ENCODE results near the gene PPY. TPM values are rescaled to one million over a fixed set of nuclear protein-coding genes. Genes with fewer than 3 reads are reported as not detected.

PPY gene
- total RNA-seq, 1 donor, result not detected

DNA sequence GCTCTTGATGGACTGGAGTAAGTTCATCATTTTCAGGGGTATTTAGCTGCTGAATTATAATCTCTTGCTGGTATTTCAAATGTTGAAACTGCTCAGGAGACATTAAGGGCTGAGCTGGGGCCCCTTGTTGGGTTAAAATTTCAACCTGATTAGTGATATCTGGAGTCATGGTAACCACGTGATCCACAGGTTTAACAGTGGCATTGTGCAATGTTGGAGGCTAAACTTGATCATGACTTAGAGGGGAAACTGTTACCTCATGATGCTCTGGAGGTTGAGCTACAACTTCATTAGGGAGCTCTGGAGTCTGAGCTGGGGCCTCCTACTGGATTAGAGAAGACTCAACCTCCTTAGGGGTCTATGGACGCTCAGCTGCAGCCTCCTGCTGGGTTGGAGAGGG, 17.7 kb downstream of the PPY start:
- TF ChIP-seq, protein P1, sequence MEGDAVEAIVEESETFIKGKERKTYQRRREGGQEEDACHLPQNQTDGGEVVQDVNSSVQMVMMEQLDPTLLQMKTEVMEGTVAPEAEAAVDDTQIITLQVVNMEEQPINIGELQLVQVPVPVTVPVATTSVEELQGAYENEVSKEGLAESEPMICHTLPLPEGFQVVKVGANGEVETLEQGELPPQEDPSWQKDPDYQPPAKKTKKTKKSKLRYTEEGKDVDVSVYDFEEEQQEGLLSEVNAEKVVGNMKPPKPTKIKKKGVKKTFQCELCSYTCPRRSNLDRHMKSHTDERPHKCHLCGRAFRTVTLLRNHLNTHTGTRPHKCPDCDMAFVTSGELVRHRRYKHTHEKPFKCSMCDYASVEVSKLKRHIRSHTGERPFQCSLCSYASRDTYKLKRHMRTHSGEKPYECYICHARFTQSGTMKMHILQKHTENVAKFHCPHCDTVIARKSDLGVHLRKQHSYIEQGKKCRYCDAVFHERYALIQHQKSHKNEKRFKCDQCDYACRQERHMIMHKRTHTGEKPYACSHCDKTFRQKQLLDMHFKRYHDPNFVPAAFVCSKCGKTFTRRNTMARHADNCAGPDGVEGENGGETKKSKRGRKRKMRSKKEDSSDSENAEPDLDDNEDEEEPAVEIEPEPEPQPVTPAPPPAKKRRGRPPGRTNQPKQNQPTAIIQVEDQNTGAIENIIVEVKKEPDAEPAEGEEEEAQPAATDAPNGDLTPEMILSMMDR (IDR thresholded peaks at IDR 0.05; ENCODE audit: insufficient read depth, low read length), result no peak
- no peak overlapping the region for H3K4me3 ChIP-seq (ENCODE audit: low read depth, low read length)
- no peak for DNase-seq (ENCODE audit: low read depth)

DNA sequence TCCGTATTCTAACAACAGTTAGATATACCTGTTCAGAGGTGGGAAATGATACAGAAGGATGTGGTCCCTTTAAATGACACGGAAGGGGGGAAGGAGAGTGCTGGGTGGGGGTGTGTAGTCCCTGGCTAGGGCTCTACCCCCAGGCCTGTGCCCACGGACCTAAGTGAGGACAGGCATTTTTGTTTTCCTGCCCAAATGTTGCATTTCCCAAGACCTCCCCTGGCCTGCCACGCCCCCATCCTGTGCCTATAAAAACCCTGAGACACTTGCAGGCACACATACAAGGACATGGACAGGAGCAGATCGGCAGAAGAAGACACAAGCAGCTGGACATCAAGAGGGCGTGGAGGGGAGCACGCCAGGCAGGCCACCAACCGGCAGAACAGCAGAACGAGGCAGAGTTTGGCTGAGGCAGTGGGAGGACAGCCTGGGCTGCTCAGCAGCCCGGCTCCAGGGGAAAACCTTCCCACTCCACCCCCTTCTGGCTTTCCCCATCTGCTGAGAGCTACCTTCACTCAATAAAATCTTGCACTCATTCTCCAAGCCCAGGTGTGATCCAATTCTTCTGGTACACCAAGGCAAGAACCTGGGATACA, 21.7 kb downstream of the PPY start:
- TF ChIP-seq, protein P1 (IDR thresholded peaks at IDR 0.05; ENCODE audit: insufficient read depth, low read length), result no peak
- no peak for DNase-seq (ENCODE audit: low read depth)
- no peak overlapping the region for H3K4me3 ChIP-seq (ENCODE audit: low read depth, low read length)

DNA sequence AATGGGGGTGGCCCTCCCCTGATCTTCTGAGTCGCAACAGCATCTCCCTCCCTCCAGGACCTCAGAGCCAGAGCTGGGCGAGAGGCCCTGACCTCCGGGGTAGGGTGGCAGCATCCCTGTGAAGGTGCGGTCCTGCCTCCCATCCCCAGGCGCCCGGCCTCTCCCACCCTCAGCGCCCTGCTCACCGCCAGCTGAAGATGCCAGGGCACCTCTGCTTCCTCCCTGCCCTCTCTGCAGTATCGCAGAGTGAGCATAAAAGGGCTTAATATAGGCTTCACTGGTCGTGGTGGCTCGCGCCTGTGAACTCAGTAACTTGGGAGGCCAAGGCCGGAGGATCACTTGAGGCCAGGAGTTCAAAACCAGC, 24.3 kb downstream of the PPY start:
- no peak overlapping the region for H3K4me3 ChIP-seq (ENCODE audit: low read depth, low read length)
- TF ChIP-seq, protein P1 (IDR thresholded peaks at IDR 0.05; ENCODE audit: insufficient read depth, low read length), result no peak
- no peak for DNase-seq (ENCODE audit: low read depth)

DNA sequence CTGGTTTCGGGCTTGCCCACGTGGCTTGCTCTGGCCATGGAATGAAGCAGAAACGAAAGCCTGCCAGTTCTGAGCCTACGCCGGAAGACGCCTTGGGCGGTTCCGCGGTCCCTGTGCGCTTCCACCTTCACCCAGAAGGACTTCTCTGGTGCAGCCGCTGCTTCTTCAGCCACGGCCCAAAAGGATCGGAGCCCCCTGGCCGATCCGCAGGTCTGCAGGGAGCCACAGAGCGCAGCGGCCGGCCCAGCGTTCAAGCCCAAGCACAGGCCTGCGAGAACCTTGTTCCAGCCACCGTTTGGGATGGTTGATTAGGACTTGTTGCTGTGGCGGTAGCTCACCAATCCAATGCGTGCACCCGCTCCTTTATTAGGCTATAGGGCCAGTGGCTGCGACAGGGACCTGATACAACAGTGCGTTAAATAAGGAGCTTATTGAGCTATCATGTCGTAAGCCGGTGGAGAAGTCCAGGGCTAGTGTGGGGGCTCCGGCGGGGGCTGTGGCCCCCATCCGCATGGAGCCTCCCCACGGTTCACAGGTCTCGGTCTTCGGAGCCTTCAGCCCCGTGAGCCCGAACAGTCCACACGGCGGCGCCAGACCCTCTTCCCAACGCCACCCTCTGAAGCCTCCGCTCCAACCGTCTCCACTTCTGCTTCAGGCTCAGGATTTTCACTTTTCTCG, 24.8 kb downstream of the PPY start:
- TF ChIP-seq, protein P1 (IDR thresholded peaks at IDR 0.05; ENCODE audit: insufficient read depth, low read length), result peak; percentile 60
- no peak overlapping the region for H3K4me3 ChIP-seq (ENCODE audit: low read depth, low read length)
- peak; percentile 19 for DNase-seq (ENCODE audit: low read depth)

DNA sequence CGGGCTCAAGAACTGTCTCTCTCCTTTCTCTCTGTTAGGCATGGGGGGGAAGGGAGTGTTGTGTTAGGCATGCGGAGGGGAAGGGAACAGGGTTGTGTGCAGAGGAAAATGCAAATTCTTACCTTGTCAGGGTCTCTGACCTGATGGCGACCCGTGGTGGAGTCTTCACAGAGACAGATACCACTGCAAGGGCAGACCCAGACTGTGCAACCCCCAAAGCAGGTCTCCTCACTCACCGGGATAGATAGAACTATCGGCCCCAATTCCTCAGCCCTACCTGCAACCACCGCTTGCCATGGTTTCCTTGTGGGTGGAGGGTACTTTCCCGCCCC, 25.3 kb downstream of the PPY start:
- DNase-seq (ENCODE audit: low read depth), result no peak
- no peak overlapping the region for H3K4me3 ChIP-seq (ENCODE audit: low read depth, low read length)
- TF ChIP-seq, protein P1 (IDR thresholded peaks at IDR 0.05; ENCODE audit: insufficient read depth, low read length), result no peak

DNA sequence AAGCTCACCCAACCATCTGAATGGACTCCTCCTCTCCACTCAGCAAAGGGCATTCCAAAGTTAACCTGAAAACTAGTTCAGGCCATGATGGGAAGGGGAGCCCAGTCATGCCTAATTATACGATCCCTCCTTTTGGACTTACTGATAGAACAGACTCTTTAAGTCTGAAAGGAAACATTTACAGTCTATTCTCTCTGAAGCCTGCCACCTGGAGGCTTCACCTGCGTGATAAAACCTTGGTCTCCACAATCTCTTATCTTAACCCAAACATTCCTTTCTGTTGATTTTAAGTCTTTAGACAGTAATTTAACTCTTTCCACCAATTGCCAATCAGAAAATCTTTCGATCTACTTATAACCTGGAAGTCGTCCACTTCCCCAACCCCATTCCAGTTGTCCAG, 25.9 kb downstream of the PPY start:
- DNase-seq (ENCODE audit: low read depth), result no peak
- TF ChIP-seq, protein P1 (IDR thresholded peaks at IDR 0.05; ENCODE audit: insufficient read depth, low read length), result no peak

DNA sequence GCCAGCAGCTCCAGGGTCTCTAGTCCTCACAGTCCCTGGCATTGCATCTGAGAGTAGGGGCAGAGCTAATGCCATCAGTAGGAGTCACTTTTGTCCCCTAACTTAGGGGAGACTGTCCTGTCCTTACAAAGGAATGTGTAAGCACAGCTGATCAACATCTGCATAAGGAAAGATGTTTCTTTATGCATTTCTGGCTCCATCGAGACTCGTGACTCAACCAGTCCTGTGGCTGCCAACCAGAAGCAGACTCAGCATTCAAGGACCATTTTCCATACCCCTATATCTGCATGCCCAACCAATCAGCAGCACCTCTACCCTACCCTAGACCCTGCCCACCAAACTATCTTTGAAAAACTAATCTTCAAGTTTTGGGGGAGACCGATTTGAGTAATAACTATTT, 26.7 kb downstream of the PPY start:
- DNase-seq (ENCODE audit: low read depth), result peak; percentile 46
- TF ChIP-seq, protein P1 (IDR thresholded peaks at IDR 0.05; ENCODE audit: insufficient read depth, low read length), result no peak
- H3K4me3 ChIP-seq (ENCODE audit: low read depth, low read length), result no peak overlapping the region

More for the DNA sequence above, 25.9 kb downstream of the PPY start:
- no peak overlapping the region for H3K4me3 ChIP-seq (ENCODE audit: low read depth, low read length)

Data from fibroblast of the aortic adventitia (primary cell).